Epithelial cell of prostate (primary cell): ENCODE data around the gene ITLN1.
"Not testable (repeated sequence)": the region's sequence is repeated elsewhere in the genome, so short reads cannot be mapped to it uniquely, and the experiment has no call there.

Experiments used
- DNase-seq: peaks from one replicate; pipeline ENCODE4 v3.0.0-alpha.2; 2011; ENCODE audit warnings: low read depth, low spot score
- H3K27ac ChIP-seq: fragments of 450-650 bp; 2 replicates; pipeline ENCODE4 v1.5.1; 2017; ENCODE audit warnings: mild to moderate bottlenecking

Gene ITLN1

DNA sequence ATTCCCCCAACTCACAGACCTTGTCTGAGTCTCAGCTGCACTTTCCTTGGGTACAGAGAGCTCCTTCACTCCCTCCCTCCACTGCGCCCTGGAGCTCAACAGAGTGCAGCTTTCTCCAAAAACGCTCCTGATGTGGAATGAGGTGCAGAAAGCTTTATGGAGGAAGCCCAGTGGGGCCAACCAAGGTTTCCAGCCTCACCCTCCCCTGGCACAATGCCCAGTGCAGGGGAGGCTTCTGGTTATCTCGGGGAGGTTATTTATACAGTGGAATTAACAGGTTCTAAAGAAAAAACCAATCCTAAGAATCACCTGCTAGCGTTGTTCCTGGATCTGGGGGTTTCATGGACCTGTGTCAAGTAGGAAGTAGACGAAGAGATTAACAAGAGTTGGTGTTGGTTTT lies at the start of gene ITLN1:
Gene ITLN1 (minus strand): TSS at position 139 of the 400 bp plus-strand sequence. CDS start 303 bp downstream, outside the sequence.
- H3K27ac ChIP-seq = no peak within 1 kb of the TSS
- no peak for DNase-seq

DNA sequence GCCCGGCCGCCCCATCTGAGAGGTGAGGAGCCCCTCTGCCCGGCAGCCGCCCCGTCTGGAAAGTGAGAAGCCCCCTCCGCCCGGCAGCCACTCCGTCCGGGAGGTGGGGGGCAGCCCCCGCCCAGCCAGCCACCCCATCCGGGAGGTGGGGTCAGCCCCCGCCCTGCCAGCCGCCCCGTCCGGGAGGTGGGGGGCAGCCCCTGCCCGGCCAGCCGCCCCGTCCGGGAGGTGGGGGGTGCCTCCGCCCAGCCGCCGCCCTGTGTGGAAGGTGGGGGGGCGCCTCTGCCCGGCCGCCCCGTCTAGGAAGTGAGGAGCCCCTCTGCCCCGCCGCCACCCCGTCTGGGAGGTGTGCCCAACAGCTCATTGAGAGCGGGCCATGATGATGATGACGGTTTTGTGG lies 48.3 kb upstream of the ITLN1 start:
- not testable (repeated sequence) for H3K27ac ChIP-seq, DNase-seq

GRCh38 chr1:160925652-160926244 lies 40.8 kb upstream of the ITLN1 start:
- DNase-seq = no peak
- H3K27ac ChIP-seq = no peak overlapping the region

DNA sequence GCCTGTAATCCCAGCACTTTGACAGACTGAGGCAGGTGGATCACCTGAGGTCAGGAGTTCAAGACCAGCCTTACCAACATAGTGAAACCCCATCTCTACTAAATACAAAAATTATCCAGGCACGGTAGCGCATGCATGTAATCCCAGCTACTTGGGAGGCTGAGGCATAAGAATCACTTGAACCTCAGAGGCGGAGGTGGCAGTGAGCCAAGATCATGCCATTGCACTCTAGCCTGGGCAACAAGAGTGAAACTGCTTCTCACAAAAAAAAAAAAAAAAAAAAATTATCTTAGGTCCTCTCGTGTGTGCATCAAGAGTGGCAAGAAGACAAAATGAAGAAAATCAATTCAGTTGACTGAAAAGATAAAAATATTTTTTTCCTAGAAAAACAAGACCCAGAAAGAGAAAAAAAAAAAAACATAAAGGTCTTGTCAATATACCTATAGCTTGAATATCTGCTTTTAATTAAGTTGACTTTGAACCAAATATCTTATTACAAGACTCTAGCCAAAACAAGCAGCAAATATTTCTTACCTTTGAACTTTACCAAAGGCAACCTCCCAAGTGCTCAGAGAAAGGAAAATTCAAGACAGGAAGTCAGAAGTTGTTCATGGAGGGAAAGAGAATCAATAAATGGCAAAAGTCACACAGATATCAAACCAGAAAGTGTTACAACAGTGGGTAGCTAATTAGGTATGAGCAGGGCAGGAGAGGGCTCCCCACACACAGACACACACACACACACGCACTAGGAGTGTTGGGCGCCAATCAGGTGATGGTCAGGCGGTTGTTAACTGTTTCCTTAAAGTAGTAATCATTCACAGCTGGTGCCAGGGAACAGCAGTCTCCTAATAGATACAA lies 40.0 kb upstream of the ITLN1 start:
- H3K27ac ChIP-seq = no peak overlapping the region
- no peak for DNase-seq

- H3K27ac ChIP-seq = no peak overlapping the region
- DNase-seq = no peak
Observed at GRCh38 chr1:160916666-160917065, 31.7 kb upstream of the ITLN1 start.

DNA sequence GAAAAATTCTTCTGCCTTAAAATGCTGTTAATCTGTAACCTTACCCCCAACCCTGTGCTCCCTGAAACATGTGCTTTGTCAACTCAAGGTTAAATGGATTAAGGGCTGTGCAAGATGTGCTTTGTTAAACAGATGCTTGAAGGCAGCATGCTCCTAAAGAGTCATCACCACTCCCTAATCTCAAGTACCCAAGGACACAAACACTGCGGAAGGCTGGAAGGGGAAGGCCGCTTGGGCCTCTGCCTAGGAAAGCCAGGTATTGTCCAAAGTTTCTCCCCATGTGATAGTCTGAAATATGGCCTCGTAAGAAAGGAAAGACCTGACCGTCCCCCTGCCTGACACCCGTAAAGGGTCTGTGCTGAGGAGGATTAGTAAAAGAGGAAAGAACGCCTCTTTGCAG lies 28.2 kb upstream of the ITLN1 start:
- not testable (repeated sequence) for DNase-seq, H3K27ac ChIP-seq

DNA sequence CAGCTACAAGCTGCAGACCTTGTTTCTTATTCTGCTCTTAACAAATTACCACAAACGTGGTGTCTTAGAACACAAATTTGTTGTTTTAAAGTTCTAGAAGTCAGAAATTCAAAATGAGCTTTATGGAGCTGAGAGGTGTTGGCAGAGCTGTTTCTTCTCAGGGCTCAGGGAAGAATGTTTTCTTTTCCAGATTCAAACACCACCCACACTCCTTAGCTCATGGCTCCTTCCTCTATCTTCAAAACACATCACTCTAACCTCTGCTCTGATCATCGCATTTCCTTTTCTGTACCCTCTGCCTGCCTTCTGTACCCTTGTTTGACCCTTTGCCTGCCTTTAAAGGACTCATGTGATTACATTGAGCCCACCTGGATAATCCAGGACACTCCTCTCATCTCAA lies 26.9 kb upstream of the ITLN1 start:
- H3K27ac ChIP-seq = no peak overlapping the region
- no peak for DNase-seq

DNA sequence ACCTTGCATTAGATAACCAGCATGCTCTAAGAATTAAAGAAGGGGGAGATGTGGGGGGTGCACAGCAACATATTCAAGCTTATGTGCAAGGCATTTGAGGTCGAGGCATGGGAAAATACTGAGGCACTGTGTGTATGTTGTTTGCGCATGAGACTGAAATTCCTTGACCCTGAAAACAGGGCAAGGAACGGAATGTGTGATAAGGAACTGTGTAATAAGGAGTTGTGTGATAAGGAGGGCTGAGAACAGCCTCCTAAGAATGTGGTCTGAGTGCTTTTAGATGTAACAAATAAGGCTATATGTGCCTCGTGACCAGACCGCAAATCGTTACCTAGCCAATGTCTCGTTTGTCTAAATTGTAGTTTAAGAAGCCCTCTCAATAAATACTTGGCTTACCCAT lies 26.5 kb upstream of the ITLN1 start:
- DNase-seq = no peak
- no peak overlapping the region for H3K27ac ChIP-seq

- no peak overlapping the region for H3K27ac ChIP-seq
Observed at GRCh38 chr1:160910170-160910750, 25.3 kb upstream of the ITLN1 start.

DNA sequence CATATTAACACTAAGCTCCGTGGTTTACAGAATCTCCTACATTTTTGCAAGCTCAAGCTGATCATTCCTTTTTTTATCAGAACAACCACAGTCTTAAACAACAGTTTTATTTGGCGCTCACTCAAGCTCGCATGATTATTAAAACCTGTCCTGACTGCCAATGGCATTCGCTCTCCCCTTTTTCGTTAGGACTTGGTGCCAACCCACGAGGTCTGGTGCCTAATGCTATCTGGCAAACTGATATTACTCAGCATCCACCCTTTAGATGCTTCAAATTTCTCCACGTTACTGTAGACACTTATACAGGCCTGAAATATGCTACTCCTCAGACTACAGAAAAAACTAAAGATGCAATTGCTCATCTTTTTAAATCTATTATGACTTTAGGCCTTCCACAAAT lies 23.0 kb upstream of the ITLN1 start:
- no peak for DNase-seq
- H3K27ac ChIP-seq = no peak overlapping the region

More at GRCh38 chr1:160910170-160910750, 25.3 kb upstream of the ITLN1 start:
- no peak for DNase-seq

DNA sequence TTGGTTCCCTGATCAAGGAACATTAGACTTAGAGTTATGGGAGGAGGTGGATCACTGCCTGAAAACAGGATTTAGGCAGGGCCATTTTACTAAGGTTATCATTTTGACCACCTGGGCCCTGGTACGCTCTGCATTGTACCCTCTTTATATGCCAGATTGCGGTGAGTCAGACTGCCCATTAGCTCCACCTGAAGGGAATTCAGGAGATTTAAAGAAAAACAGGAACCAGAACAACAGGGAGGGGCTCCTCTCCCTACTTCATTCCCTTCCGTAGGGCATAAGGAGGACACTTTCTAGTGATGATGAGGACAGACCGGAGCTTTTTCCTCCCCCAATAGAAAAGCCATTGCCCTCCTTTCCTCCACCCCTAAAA lies 20.6 kb upstream of the ITLN1 start:
- DNase-seq = no peak
- no peak overlapping the region for H3K27ac ChIP-seq

DNA sequence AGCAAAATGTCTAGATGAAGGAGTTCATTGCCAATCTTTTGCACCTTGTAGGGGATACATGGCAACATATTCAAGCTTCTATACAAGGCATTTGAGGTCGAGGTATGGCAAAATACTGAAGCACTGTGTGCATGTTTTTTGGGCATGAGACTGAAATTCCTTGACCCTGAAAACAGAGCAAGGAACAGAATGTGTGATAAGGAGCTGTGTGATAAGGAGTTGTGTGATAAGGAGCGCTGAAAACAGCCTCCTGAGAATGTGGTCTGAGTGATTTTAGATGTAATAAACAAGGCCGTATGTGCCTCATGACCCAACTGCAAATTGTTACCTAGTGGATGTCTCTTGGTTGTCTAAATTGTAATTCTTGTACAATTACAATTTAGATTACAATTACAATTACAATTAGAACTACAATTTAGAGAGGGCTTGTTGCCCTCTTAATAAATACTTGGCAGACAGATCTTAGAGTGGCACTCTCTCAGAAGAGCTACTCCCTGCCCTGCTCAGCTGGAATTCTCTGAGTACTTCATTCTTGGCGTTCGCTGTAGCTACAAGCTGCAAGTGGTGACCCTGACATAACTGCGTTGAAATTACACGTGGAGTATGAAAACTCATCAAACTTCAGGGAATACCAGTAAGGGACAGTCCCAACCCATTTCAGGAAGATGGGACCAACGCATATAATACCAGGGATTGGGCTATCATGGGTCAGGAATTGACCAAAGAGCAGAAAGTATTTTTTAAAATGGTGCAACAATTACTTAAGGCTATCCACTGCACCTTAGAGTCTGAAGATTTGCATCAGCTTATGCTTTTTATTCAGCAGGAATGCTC lies 20.0 kb upstream of the ITLN1 start:
- no peak overlapping the region for H3K27ac ChIP-seq

GRCh38 chr1:160902251-160902650 lies 17.3 kb upstream of the ITLN1 start:
- not testable (repeated sequence) for DNase-seq, H3K27ac ChIP-seq

More for the DNA sequence above, 20.0 kb upstream of the ITLN1 start:
- DNase-seq = no peak

DNA sequence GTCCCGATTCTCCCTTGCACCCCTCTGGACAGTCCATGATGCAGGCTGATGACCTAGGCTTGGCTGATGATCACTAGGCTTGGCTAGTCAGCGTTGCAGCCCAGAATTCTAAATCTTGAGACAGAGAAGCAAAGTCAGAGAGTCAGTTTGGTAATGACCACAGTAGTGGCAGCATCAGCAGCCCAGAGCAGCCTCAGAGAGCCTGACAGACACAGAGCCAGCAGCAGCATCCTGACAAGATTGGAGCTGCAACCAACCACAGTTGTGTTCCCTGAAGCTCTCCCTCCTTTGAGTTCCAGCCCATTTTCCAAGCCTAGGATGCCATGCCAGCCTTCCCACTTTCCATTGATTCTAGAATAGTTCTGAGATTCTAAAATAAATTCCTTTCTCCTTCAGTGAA lies 16.8 kb upstream of the ITLN1 start:
- H3K27ac ChIP-seq = no peak overlapping the region
- no peak for DNase-seq

DNA sequence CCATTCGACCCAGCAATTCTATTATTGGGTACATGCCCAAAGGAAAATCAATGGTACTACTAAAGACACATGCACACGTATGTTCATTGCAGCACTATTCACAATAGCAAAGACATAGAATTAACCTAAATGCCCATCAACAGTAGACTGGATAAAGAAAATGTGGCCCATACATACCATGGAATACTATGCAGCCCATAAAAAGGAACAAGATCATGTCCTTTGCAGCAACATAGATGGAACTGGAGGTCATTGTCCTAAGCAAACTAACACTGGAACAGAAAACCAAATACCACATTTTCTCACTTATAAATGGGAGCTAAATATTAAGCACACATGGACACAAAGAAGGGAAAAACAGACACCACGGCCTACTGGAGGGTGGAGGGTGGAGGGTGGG lies 15.7 kb upstream of the ITLN1 start:
- DNase-seq, H3K27ac ChIP-seq: not testable (repeated sequence)

- H3K27ac ChIP-seq, DNase-seq: not testable (repeated sequence)
Observed at GRCh38 chr1:160894368-160895135, 9.6 kb upstream of the ITLN1 start.

DNA sequence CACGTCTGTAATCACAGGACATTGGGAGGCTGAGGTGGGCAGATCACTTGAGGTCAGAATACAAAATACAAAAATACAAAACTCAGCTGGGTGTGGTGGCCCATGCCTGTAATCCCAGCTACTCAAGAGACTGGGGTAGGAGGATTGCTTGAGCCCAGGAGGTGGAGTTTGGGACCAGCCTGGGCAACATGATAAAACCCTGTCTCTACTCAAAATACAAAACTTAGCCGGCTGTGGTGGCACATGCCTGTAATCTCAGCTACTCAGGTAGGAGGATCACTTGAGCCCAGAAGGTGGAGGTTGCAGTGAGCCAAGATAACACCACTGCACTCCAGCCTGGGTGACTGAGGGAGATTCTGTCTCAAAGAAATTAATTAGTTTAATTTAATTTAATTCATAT lies 6.5 kb upstream of the ITLN1 start:
- no peak for DNase-seq
- H3K27ac ChIP-seq = no peak overlapping the region

DNA sequence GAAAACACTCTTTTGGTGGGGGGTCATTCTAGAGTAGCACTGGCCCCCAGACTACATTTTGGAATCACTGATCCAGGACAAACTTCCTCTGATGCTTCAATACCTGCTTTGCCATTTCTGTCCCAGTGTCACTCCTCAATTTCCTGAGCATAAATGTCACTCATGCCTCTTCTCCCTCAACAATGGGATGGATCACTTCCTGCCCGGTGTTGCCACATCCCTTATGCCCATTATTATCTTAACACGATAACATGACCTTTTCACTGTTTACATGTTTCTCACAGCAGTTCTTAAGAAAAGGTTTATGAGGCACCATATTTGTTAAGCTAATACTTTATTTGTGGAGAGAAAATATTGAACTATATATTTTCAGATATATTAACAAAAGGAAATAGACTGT lies 3.9 kb upstream of the ITLN1 start:
- no peak overlapping the region for H3K27ac ChIP-seq

GRCh38 chr1:160887071-160887470 lies 2.1 kb upstream of the ITLN1 start:
- no peak for DNase-seq

More for the DNA sequence above, 3.9 kb upstream of the ITLN1 start:
- DNase-seq = no peak

DNA sequence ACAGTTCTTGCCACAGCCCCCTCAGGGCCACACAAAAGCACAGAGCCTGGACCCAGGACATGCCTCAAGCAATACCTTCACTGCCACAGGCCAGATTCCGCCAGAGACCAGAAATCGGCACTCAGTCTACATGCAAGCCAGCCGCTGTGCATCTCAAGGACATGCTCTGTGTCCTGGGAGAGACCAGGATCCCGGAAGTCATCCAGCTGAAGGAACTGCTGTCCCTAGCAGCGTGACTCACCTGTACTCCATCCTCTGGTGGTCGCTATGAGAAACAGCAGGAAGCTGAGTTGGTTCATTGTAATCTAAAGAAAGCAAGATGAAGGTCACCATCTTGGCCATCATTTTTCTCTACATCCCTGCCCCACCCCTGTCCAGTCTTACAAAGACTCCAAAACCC lies 401 bp downstream of the ITLN1 start:
- DNase-seq = no peak
- no peak overlapping the region for H3K27ac ChIP-seq

More at GRCh38 chr1:160887071-160887470, 2.1 kb upstream of the ITLN1 start:
- H3K27ac ChIP-seq = no peak overlapping the region
